ENCODE results near the gene TPD52L1. TPM values are rescaled to one million over a fixed set of nuclear protein-coding genes. Genes with fewer than 3 reads are reported as not detected.

The TPD52L1 gene
- total and polyA plus RNA-seq, 2 experiments from 2014 or later: 22.8 to 24.0 TPM

- TF ChIP-seq, protein P1, sequence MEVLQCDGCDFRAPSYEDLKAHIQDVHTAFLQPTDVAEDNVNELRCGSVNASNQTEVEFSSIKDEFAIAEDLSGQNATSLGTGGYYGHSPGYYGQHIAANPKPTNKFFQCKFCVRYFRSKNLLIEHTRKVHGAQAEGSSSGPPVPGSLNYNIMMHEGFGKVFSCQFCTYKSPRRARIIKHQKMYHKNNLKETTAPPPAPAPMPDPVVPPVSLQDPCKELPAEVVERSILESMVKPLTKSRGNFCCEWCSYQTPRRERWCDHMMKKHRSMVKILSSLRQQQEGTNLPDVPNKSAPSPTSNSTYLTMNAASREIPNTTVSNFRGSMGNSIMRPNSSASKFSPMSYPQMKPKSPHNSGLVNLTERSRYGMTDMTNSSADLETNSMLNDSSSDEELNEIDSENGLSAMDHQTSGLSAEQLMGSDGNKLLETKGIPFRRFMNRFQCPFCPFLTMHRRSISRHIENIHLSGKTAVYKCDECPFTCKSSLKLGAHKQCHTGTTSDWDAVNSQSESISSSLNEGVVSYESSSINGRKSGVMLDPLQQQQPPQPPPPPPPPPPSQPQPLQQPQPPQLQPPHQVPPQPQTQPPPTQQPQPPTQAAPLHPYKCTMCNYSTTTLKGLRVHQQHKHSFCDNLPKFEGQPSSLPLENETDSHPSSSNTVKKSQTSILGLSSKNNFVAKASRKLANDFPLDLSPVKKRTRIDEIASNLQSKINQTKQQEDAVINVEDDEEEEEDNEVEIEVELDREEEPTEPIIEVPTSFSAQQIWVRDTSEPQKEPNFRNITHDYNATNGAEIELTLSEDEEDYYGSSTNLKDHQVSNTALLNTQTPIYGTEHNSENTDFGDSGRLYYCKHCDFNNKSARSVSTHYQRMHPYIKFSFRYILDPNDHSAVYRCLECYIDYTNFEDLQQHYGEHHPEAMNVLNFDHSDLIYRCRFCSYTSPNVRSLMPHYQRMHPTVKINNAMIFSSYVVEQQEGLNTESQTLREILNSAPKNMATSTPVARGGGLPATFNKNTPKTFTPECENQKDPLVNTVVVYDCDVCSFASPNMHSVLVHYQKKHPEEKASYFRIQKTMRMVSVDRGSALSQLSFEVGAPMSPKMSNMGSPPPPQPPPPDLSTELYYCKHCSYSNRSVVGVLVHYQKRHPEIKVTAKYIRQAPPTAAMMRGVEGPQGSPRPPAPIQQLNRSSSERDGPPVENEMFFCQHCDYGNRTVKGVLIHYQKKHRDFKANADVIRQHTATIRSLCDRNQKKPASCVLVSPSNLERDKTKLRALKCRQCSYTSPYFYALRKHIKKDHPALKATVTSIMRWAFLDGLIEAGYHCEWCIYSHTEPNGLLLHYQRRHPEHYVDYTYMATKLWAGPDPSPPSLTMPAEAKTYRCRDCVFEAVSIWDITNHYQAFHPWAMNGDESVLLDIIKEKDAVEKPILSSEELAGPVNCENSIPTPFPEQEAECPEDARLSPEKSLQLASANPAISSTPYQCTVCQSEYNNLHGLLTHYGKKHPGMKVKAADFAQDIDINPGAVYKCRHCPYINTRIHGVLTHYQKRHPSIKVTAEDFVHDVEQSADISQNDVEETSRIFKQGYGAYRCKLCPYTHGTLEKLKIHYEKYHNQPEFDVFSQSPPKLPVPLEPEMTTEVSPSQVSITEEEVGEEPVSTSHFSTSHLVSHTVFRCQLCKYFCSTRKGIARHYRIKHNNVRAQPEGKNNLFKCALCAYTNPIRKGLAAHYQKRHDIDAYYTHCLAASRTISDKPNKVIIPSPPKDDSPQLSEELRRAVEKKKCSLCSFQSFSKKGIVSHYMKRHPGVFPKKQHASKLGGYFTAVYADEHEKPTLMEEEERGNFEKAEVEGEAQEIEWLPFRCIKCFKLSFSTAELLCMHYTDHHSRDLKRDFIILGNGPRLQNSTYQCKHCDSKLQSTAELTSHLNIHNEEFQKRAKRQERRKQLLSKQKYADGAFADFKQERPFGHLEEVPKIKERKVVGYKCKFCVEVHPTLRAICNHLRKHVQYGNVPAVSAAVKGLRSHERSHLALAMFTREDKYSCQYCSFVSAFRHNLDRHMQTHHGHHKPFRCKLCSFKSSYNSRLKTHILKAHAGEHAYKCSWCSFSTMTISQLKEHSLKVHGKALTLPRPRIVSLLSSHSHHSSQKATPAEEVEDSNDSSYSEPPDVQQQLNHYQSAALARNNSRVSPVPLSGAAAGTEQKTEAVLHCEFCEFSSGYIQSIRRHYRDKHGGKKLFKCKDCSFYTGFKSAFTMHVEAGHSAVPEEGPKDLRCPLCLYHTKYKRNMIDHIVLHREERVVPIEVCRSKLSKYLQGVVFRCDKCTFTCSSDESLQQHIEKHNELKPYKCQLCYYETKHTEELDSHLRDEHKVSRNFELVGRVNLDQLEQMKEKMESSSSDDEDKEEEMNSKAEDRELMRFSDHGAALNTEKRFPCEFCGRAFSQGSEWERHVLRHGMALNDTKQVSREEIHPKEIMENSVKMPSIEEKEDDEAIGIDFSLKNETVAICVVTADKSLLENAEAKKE (CRISPR knock-in tag; IDR thresholded peaks at IDR 0.05): no peak
These were observed 52.4 kb downstream of the TPD52L1 start (continued) for GRCh38 chr6:125205931-125206330.

GRCh38 chr6:125206389-125206788, 52.8 kb downstream of the TPD52L1 start:
- Histone ChIP-seq H3K4me1 (ENCODE audit: insufficient read depth) (peaks cover 14% of the 10 kb centered on the region; the same call in 1 of the 2 replicates), H3K27ac (ENCODE audit: low read depth) (no peak overlapping the region), H3K9me2 (ENCODE audit: insufficient read depth) (peaks cover 6% of the 10 kb centered on the region; the same call in 1 of the 2 replicates), H3K79me2 (replicated peaks; ENCODE audit: insufficient read depth) (no peaks in the 10 kb centered on the region), H3F3A (replicated peaks; ENCODE audit: low read depth) (no peaks in the 10 kb centered on the region), H3K4me3 (no peak overlapping the region), H3K27me3 (ENCODE audit: insufficient read depth) (no peaks in the 10 kb centered on the region), H4K20me1 (replicated peaks; ENCODE audit: insufficient read depth) (no peaks in the 10 kb centered on the region), H3K36me3 (ENCODE audit: insufficient read depth) (no peaks in the 10 kb centered on the region), H2AFZ (no peak overlapping the region), H3K4me2 (no peak overlapping the region)
- peaks cover 4% of the 10 kb centered on the region for H3K27me3 Mint-ChIP-seq (ENCODE audit: insufficient read depth, low read depth, poor library complexity)
- no peak for TF ChIP-seq EZH2 (IDR thresholded peaks at IDR 0.05; ENCODE audit: low read depth, unreplicated experiment)
- TF ChIP-seq, protein P1 (CRISPR knock-in tag; IDR thresholded peaks at IDR 0.05): no peak
- TF ChIP-seq POLR2AphosphoS5 (IDR thresholded peaks at IDR 0.05; ENCODE audit: low read depth): no peak
- no peak for TF ChIP-seq CTCF (conservative IDR thresholded peaks at IDR 0.05; ENCODE audit: low read depth in 2 of 2)
- TF ChIP-seq ZNF114 (CRISPR knock-in tag; IDR thresholded peaks at IDR 0.05): no peak
- TF ChIP-seq ETS1 (IDR thresholded peaks at IDR 0.05): no peak
- TF ChIP-seq STAT1 (IDR thresholded peaks at IDR 0.05; ENCODE audit: unreplicated experiment): no peak
- no peak for DNase-seq (ENCODE audit: low spot score)
- H3K4me1 Mint-ChIP-seq: peaks cover 22% of the 10 kb centered on the region
- H3K36me3 Mint-ChIP-seq (ENCODE audit: low read depth): no peaks in the 10 kb centered on the region
- no peaks in the 10 kb centered on the region; the same call in 2 of the 3 replicates for H3K9me3 Mint-ChIP-seq
- ATAC-seq: no peak
- no peak overlapping the region for H3K4me3 Mint-ChIP-seq
- H3K27ac Mint-ChIP-seq: no peak overlapping the region

Measured in GM23338 (cell line).